ENCODE results near the gene EML4. TPM values are rescaled to one million over a fixed set of nuclear protein-coding genes. Genes with fewer than 3 reads are reported as not detected.

Gene EML4
- total RNA-seq, 1 experiment from 2014 or later, result 18.5 TPM

DNA sequence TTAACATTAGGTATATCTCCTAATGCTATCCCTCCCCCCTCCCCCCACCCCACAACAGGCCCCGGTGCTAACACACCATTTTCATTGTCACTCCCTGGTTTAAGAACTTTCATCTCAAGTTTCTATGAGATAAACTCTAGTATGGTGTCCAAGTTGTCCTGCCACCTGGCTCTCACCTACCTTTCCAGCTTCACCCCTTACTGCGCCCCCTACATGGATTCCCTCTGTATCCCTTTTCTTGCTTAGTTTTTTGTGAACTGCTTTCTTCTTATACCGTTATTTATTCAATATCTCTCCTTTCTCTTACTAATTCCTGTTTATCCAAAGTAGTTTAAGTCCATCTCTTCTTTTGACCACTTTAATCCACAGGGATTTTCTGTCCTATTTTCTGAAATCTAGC lies 15.2 kb downstream of the EML4 start:
- no peak for DNase-seq
- Histone ChIP-seq H3K27me3 (no peaks in the 10 kb centered on the region), H3K9me3 (no peaks in the 10 kb centered on the region), H3K36me3 (no peaks in the 10 kb centered on the region), H3K4me3 (no peak overlapping the region)

DNA sequence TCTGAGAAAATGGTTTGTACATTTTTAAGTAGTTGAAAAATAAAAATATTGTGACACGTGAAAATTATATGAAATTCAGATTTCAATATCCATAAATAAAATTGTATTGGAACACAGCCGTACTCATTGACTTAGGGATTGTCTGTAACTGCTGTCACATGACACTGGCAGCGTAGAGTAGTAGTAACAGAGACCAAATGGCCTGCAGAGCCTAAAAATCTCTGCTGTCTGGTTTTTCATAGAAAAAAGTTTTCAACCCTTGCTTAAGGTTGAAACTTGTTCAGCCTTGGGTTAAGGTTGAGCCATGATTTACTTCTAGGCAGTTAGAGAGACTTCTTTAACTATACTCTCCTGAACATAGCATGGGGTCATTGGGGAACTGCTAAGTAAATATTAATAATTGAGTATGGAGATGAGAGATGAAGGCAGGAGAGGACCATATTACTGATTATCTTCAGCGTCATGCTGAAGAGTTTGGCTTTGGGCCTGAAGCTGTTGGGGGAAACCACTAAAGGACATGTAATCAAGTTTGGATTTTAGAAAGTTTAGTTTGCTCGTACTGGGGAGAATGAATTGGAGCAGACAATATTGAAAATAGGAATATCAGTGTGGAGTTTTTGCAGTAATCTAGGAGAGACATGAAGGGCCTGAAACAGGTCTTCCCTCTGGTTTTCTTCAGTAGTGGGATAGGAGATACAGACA lies 16.2 kb downstream of the EML4 start:
- Histone ChIP-seq H3K36me3 (no peaks in the 10 kb centered on the region), H3K27me3 (no peaks in the 10 kb centered on the region), H3K9me3 (no peaks in the 10 kb centered on the region), H3K4me3 (no peak overlapping the region)
- no peak for DNase-seq

DNA sequence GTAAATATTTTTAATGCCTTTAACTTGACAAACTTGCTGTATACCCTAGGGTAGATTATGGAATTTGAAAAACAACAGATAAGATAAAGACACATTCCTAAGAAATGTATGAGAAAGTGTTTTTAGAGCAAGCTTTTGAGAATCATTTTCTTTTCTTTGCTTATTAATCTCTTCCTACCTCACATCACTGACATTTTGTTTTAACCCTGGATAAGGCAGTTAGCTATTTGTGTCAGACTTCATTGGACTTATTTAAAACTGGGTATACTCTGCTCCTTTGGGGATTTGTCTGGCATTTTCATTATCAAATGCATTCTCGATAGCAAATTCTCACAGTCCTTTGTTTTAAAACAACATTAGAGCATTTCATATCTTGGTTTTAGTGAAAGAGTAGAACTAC lies 17.2 kb downstream of the EML4 start:
- Histone ChIP-seq H3K4me3 (no peak overlapping the region), H3K9me3 (no peaks in the 10 kb centered on the region), H3K27me3 (no peaks in the 10 kb centered on the region), H3K36me3 (no peaks in the 10 kb centered on the region)
- no peak for DNase-seq

DNA sequence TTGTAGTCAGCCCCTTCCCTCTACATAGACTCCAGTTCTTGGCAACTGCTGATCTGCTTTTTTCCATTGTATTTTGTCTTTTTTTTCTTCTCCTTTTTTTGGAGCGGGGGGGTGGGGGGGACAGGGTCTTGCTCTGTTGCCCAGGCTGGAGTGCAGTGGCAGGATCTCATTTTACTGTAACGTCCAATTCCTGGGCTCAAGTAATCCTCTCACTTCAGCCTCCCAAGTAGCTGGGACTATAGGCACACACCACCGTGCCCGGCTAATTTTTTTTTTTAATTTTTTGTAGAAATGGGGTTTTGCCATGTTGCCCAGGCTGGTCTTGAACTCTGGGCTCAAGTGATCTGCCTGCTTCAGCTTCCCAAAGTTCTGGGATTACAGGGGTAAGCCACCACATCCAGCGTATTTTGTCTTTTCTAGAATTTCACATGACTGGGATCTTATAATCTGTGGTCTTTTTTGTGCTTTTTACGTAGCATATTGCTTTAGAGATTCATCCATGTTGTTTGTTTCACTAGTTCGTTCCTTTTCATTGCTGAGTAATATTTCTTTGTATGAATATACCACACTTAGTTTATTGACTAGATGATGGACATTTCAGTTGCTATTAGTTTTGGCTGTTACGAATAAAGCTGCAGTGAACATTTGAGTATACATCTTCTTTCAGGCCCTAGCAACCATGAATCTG lies 17.9 kb downstream of the EML4 start:
- Histone ChIP-seq H3K9me3 (no peaks in the 10 kb centered on the region), H3K36me3 (no peaks in the 10 kb centered on the region), H3K4me3 (no peak overlapping the region), H3K27me3 (no peaks in the 10 kb centered on the region)
- DNase-seq, result no peak

DNA sequence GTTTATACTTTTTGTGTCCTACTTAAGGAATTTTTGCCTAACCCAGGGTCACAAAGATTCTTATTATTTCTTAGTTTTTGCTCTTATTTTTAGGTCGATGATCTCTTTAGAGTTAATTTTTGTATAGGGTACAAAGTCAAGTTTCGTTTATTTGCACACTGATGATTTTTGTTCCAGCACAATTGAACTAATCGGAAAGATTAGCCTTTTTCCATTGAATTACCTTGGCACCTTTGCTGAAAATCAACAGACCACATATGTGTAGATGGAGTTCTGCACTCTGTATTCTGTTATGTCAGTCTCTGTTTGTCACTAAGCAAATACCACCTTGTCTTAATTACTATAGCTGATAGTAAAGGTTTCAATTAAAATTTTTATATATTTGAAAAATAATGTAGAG lies 18.7 kb downstream of the EML4 start:
- Histone ChIP-seq H3K27me3 (no peaks in the 10 kb centered on the region), H3K36me3 (no peaks in the 10 kb centered on the region), H3K9me3 (no peaks in the 10 kb centered on the region), H3K4me3 (no peak overlapping the region)
- no peak for DNase-seq

DNA sequence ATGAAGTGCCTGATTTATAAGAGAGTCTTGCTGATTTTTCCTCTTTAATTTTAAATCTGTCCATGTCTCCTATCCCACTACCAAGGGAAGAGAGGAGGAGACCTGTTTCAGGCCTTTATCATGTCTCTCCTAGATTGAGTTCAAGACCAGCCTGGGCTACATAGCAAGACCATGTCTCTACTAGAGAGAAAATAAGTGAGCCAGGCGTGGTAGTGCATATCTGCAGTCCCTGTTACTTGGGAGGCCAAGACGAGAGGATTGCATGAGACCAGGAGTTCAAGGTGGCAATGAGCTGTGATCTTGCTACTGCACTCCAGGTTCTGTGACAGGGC lies 20.0 kb downstream of the EML4 start:
- H3K9me3 ChIP-seq, result no peaks in the 10 kb centered on the region
- no peak overlapping the region for H3K4me3 ChIP-seq
- no peaks in the 10 kb centered on the region for H3K36me3 ChIP-seq
- H3K27me3 ChIP-seq, result no peaks in the 10 kb centered on the region
- DNase-seq, result no peak

DNA sequence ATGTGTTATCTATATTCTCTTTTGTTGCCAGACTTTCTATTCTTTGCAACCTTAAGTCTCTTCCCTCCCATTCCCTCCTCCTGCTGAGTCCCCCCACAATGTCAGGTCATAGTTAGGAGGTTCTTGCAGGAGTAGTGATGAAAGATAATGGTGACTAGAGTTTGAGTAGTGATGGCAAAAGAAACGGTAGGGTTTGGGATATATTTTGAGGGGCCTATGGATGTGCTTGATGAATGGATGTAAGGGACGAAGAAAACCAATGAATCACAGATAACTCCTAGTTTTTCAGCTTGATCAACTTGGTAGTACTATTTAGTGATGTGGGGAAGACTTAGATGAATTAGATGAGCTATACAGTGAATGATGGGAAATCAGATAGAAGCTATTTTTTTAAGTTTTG lies 21.0 kb downstream of the EML4 start:
- no peaks in the 10 kb centered on the region for H3K27me3 ChIP-seq
- no peak overlapping the region for H3K4me3 ChIP-seq
- no peaks in the 10 kb centered on the region for H3K9me3 ChIP-seq
- no peak for DNase-seq
- H3K36me3 ChIP-seq, result no peaks in the 10 kb centered on the region

DNA sequence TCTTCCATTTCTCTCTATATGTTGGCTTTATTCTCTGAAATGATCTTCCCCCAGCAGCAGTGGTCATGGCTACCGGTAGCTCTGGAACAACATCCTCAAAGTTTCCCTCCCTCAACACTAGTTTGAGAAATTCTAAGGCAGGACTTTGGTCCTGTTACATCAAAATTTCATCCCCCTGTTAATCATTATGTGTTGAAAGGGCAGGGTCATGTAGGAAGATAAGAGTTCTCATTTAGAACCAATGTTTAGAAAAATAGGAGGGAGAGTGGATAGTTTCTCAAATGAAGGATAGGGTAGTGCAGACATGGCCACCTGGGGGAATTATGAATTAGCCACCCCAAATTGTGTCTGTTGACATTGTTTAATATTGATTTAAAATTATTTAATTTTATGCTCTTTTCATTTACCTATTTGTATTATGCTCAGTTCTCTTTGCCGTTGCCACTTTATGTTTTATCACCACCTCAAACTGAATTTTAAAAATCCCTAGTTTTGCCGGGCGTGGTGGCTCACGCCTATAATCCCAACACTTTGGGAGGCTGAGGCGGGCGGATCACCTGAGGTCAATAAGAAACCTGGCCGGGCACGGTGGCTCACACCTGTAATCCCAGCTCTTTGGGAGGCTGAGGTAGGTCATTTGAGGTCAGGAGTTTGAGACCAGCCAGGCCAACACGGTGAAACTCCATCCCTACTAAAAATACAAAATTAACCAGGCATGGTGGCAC lies 22.3 kb downstream of the EML4 start:
- H3K4me3 ChIP-seq, result no peak overlapping the region

DNA sequence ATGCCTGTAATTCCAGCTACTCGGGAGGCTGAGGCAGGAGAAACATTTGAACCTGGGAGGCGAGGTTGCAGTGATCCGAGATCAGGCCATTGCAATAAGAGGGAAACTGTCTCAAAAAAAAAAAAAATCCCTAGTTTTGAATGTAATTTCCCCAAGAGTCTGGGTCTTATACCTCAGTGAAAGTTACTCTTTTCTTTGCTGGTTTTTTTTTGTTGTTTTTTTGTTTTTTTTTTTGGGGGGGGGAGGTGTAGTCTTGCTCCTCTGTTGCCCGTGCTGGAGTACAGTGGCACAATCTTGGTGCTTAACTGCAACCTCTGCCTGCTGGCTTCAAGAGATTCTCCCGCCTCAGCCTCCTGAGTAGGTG lies 22.8 kb downstream of the EML4 start:
- Histone ChIP-seq H3K27me3 (no peaks in the 10 kb centered on the region), H3K4me3 (no peak overlapping the region), H3K36me3 (no peaks in the 10 kb centered on the region; the same call in 1 of the 2 replicates), H3K9me3 (no peaks in the 10 kb centered on the region)
- no peak for DNase-seq

More for the DNA sequence above, 22.3 kb downstream of the EML4 start:
- DNase-seq, result no peak
- Histone ChIP-seq H3K9me3 (no peaks in the 10 kb centered on the region), H3K36me3 (no peaks in the 10 kb centered on the region), H3K27me3 (no peaks in the 10 kb centered on the region)

DNA sequence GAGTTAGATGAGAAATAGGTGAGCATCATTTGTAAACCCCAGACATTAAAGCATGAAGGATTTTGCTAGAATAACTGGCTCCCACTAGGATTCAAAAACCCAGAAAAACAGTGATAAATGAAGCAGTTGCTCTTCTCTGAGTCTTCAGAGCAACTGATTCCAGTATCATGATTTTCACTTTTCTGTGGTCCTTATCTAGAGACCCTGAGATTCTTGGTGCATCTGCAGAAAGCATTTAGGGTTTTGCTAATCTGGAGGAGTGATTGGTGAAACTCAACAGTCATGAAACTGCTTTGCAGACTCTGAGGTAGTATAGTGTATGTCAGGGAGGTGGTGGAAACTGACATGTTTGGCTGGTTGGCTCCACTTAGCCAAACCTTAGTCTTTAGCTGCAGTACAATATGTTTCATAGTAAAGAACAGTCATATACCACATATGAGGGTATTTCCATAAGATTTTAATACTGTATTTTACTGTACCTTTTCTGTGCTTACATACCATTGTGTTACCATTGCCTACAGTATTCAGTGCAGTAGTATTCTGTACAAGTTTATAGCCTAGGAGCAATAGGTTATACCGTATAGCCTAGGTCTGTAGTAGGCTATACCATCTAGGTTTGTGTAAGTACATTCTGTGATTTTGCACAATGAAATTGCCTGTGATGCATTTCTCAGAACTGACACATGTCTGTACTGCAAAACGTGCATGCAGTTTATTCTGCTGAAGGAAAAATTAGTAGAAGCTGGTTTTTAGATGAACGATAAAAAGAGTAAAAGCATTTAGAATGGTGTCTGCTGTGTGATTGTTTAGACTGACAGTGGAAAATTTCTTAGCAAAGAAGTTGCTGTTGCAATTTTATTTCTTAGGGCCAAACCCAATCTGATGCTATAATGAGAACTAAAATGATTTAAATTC lies 23.8 kb downstream of the EML4 start:
- Histone ChIP-seq H3K9me3 (no peaks in the 10 kb centered on the region; the same call in 1 of the 2 replicates), H3K36me3 (no peaks in the 10 kb centered on the region; the same call in 1 of the 2 replicates), H3K27me3 (no peaks in the 10 kb centered on the region), H3K4me3 (no peak overlapping the region)
- DNase-seq, result no peak

DNA sequence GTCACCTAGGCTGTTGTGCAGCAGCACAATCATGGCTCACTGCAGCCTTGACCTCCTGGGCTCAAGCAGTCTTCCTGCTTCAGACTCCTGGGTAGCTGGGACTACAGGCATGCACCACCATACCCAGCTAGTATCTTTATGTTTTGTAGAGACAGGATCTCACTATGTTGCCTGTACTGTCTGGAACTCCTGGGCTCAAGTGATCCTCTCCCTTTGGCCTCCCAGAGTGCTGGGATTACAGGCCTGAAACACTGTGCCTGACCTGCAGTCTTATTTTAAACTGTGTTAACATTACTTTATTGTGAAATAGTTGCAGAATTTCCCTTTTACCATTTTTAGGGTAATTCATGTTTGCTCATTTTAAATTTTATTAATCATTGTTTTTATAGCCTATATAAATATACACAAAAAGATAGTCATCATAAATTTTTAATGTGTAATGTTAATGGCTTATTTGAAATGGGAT lies 24.6 kb downstream of the EML4 start:
- no peak overlapping the region for H3K4me3 ChIP-seq
- DNase-seq, result peak; percentile 12
- H3K36me3 ChIP-seq, result no peaks in the 10 kb centered on the region; the same call in 1 of the 2 replicates
- no peaks in the 10 kb centered on the region; the same call in 1 of the 2 replicates for H3K9me3 ChIP-seq
- no peaks in the 10 kb centered on the region for H3K27me3 ChIP-seq

DNA sequence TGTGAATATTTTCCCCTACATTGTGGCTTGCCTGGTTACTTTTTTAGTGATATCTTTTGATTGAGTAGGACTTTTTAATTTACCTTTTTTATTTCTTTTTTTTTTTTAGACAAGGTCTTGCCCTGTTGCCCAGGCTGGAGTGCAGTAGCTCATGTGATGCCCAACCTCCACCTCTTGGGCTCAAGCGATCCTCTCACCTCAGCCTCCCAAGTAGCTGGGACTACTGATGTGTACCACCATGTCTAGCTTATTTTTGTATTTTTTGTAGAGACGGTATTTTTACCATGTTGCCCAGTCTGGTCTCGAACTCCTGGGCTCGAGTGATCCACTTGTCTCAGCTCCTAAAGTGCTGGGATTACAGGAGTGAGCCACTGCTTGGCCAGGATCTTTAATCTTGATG lies 25.3 kb downstream of the EML4 start:
- DNase-seq, result no peak
- H3K4me3 ChIP-seq, result no peak overlapping the region
- no peaks in the 10 kb centered on the region; the same call in 1 of the 2 replicates for H3K36me3 ChIP-seq

DNA sequence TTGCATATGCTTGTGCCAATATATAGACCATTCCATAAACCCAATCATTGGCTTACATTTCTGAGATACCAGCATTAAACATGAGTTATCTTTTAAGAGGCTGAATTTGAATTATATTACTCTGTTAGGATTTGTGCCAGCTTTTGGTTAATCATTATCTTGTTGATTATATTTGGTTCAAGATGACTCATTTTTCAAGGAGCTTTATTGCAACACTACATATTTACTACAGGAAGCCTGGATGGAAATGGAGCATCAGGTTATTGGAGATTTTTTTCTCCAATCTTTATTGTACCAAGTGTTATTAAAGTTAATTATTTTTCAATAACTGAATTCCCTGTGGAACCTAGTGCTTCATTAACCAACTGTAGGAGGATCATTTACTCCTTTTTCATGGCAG lies 26.4 kb downstream of the EML4 start:
- Histone ChIP-seq H3K9me3 (no peaks in the 10 kb centered on the region; the same call in 1 of the 2 replicates), H3K4me3 (no peak overlapping the region), H3K27me3 (no peaks in the 10 kb centered on the region), H3K36me3 (no peaks in the 10 kb centered on the region; the same call in 1 of the 2 replicates)
- no peak for DNase-seq

More for the DNA sequence above, 25.3 kb downstream of the EML4 start:
- Histone ChIP-seq H3K9me3 (no peaks in the 10 kb centered on the region; the same call in 1 of the 2 replicates), H3K27me3 (no peaks in the 10 kb centered on the region)

DNA sequence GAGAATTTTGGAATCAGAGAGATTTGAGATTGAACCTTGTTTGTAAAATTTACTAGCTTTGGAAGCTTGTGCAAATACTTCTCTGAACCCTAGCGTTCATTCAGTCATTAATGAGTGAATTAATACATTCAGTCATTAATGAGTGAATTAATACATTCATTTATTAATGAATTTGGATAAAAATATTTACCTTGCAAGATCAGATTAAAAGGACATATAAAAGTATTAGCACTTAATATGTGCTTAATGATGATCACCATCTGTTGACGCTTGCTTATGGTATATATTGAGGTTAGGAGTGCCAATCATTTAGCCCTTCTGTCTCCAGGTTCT lies 26.9 kb downstream of the EML4 start:
- DNase-seq, result no peak
- Histone ChIP-seq H3K9me3 (no peaks in the 10 kb centered on the region; the same call in 1 of the 2 replicates), H3K27me3 (no peaks in the 10 kb centered on the region), H3K4me3 (no peak overlapping the region), H3K36me3 (no peaks in the 10 kb centered on the region; the same call in 1 of the 2 replicates)

DNA sequence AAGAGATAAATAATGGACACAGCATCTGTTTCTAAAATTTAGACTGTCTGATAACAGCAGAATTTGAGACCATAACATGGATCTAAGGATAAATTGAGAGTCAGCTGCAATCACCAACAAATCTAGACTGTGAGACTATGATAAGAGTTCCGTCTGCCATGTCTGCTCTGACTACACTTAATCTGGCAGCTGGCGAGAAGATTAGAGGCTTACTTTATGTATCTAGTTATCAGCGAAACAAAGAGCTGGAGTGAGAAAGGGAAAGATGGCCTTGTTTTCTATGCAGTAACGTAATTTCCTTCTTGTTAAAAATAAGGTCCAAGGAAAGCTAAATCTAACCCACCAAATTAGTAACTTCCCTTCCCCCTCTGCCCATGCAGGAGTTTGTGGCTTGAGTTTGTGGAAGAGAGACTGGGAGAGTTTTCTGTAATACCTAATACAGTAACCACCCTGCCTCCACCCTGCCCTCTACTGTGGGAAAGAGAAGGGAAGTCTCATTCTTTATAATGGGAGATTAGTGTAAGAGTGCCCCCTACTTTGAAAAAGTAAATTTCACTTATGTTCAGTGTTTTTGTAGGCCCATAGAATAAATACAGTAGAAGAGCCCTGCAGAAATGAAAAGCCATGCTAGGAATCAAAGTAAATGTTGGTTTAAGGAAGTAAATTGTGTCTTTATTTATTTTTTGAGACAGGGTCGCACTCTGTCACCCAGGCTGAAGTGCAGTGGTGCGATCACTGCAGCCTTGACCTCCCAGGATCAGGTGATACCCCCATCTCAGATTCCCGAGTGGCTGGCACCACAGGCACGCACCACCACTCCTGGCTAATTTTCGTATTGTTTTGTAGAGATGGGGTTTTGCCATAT lies 27.5 kb downstream of the EML4 start:
- Histone ChIP-seq H3K9me3 (no peaks in the 10 kb centered on the region; the same call in 1 of the 2 replicates), H3K4me3 (no peak overlapping the region), H3K36me3 (no peaks in the 10 kb centered on the region; the same call in 1 of the 2 replicates), H3K27me3 (no peaks in the 10 kb centered on the region)
- DNase-seq, result peak; percentile 4

DNA sequence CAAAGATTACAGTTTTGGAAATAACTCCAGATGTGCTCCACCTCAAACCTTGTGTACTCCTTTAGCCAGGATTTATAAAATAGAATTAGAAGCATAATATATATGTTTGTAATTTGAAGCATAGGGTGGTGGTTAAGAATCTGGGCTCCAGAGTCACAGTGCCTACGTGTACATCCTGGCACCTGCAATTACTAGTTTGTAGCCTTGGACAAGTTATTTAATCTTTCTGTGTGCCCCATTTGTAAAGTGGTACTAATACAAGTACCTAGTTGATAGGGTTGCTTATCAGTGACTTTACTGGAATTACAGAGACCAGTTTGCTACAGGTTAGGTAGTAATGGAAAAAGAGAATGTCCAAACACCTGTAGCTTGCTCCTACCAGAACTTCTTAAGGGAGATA lies 28.6 kb downstream of the EML4 start:
- no peaks in the 10 kb centered on the region; the same call in 1 of the 2 replicates for H3K36me3 ChIP-seq
- no peaks in the 10 kb centered on the region; the same call in 1 of the 2 replicates for H3K9me3 ChIP-seq
- H3K27me3 ChIP-seq, result no peaks in the 10 kb centered on the region
- H3K4me3 ChIP-seq, result no peak overlapping the region
- no peak for DNase-seq
